MCF 10A (cell line): ENCODE data around the gene HNRNPDL. TPM values are rescaled to one million over a fixed set of nuclear protein-coding genes. Genes with fewer than 3 reads are reported as not detected.
A peak's percentile ranks its signal among the peaks of the same experiment; 100 is the strongest.
"Not testable (repeated sequence)": the region's sequence is repeated elsewhere in the genome, so short reads cannot be mapped to it uniquely, and the experiment has no call there.

Experiments used
- BruUV-seq: library from RNA; stranded (reverse); fragments of 400-500 nt; replicated peaks from 2 replicates; lab custom pipeline; 2021; lab: Mats Ljungman, UMichigan
- CTCF ChIA-PET: fragments of 300-600 bp; sonication (Branson Sonifier 250); formaldehyde crosslinking; extraction: SDS; loops from one replicate; lab custom pipeline; 2021; ENCODE audit warnings: antibody characterized with exemption, inconsistent platforms; lab: Yijun Ruan, JAX
- POLR2A ChIA-PET: fragments of 300-600, 350-650 bp; sonication (Branson Sonifier 250); formaldehyde crosslinking; extraction: SDS; loops from one replicate; lab custom pipeline; 2020; ENCODE audit warnings: antibody characterized with exemption, inconsistent platforms; lab: Yijun Ruan, JAX
- DNase-seq: peaks from one replicate; pipeline ENCODE4 v3.0.0-alpha.2; 2018; ENCODE audit not compliant: unreplicated experiment
- H3K27ac Mint-ChIP-seq: one replicate; pipeline ENCODE4 v1.8.0; 2022; ENCODE audit warnings: mild to moderate bottlenecking, low read depth, mixed read lengths; ENCODE audit not compliant: unreplicated experiment
- H3K27me3 Mint-ChIP-seq: one replicate; pipeline ENCODE4 v1.8.0; 2022; ENCODE audit warnings: mixed read lengths; ENCODE audit not compliant: insufficient read depth, unreplicated experiment
- H3K36me3 Mint-ChIP-seq: one replicate; pipeline ENCODE4 v1.8.0; 2022; ENCODE audit warnings: mild to moderate bottlenecking, moderate library complexity, mixed read lengths; ENCODE audit not compliant: insufficient read depth, unreplicated experiment
- H3K4me1 Mint-ChIP-seq: one replicate; pipeline ENCODE4 v1.8.0; 2022; ENCODE audit warnings: mixed read lengths; ENCODE audit not compliant: insufficient read depth, unreplicated experiment
- H3K4me3 Mint-ChIP-seq: one replicate; pipeline ENCODE4 v1.8.0; 2022; ENCODE audit warnings: mild to moderate bottlenecking, moderate library complexity, mixed read lengths; ENCODE audit not compliant: unreplicated experiment
- H3K9me3 Mint-ChIP-seq: one replicate; pipeline ENCODE4 v1.8.0; 2022; ENCODE audit warnings: mixed read lengths; ENCODE audit not compliant: unreplicated experiment
- CTCF ChIP-seq: fragments of 200-600 bp; IDR thresholded peaks from one replicate; pipeline ENCODE4 v1.8.0; 2022; ENCODE audit warnings: antibody characterized with exemption, mild to moderate bottlenecking; ENCODE audit not compliant: unreplicated experiment
- intact Hi-C: fragments of 100-400 bp; cut with micrococcal nuclease; formaldehyde crosslinking; loops from 2 replicates; pipeline ENCODE4 v1.14.1; 2022
- total RNA-seq: library from RNA; stranded (reverse); gene quantifications from 2 replicates; pipeline ENCODE4 v1.2.3, GENCODE V29; 2022

Gene HNRNPDL
- total RNA-seq, 1 experiment from 2014 or later, result 222 TPM

- no peak for TF ChIP-seq CTCF
- DNase-seq, result peak; percentile 36
- Mint-ChIP-seq H3K9me3 (no peaks in the 10 kb centered on the region), H3K36me3 (peaks cover 51% of the 10 kb centered on the region), H3K27me3 (no peaks in the 10 kb centered on the region), H3K27ac (peak overlapping the region; percentile 23), H3K4me3 (no peak overlapping the region), H3K4me1 (peaks cover 19% of the 10 kb centered on the region)
- BruUV-seq, result no TSS peak
- ChIA-PET POLR2A (interaction anchor here (0.9 to 4.6 kb wide), 10 partner anchors 12 to 49 kb away, joined by 3 to 45 read pairs (median 5); partner anchors contain the start of gene HNRNPD), CTCF (interaction anchor here (0.6 to 0.7 kb wide), 2 partner anchors 43 to 328 kb away, joined by 3 to 4 read pairs; no protein-coding TSS in a partner anchor)
- intact Hi-C loops, result no loop called here
Observed at GRCh38 chr4:82421796-82422560, 8.3 kb downstream of the HNRNPDL start.

GRCh38 chr4:82419451-82419850, 10.8 kb downstream of the HNRNPDL start:
- Mint-ChIP-seq H3K27ac (no peak overlapping the region), H3K4me3 (no peak overlapping the region), H3K9me3 (no peaks in the 10 kb centered on the region), H3K4me1 (peaks cover 7% of the 10 kb centered on the region), H3K27me3 (no peaks in the 10 kb centered on the region), H3K36me3 (peaks cover 25% of the 10 kb centered on the region)
- ChIA-PET POLR2A (interaction anchor here (0.6 to 2.9 kb wide), 7 partner anchors 9 to 542 kb away, joined by 3 to 24 read pairs (median 7); partner anchors contain the start of gene HNRNPD), CTCF (interaction anchor here (1.2 kb wide), 1 partner anchor 39 kb away, joined by 4 read pairs; no protein-coding TSS in a partner anchor)
- intact Hi-C loops, result no loop called here
- no peak for DNase-seq
- BruUV-seq, result no TSS peak
- no peak for TF ChIP-seq CTCF

- BruUV-seq, result no TSS peak
- H3K4me3 Mint-ChIP-seq, result no peak overlapping the region
- H3K27me3 Mint-ChIP-seq, result no peaks in the 10 kb centered on the region
- no peaks in the 10 kb centered on the region for H3K9me3 Mint-ChIP-seq
- POLR2A ChIA-PET, result interaction anchor here (3.7 kb wide), 1 partner anchor 13 kb away, joined by 18 read pairs; the partner anchor contains the start of gene HNRNPDL
- intact Hi-C loops, result no loop called here
- no peaks in the 10 kb centered on the region for H3K36me3 Mint-ChIP-seq
- CTCF ChIA-PET, result interaction anchor here (0.7 to 1.2 kb wide), 2 partner anchors 12 to 50 kb away, joined by 3 to 4 read pairs; no protein-coding TSS in a partner anchor
- no peak for TF ChIP-seq CTCF
- DNase-seq, result no peak
- no peaks in the 10 kb centered on the region for H3K4me1 Mint-ChIP-seq
- no peak overlapping the region for H3K27ac Mint-ChIP-seq
Observed at GRCh38 chr4:82415922-82416365, 14.3 kb downstream of the HNRNPDL start.

- POLR2A ChIA-PET, result interaction anchor here (0.6 to 3.7 kb wide), 4 partner anchors 14 to 41 kb away, joined by 3 to 18 read pairs (median 4); partner anchors contain the start of gene HNRNPDL
- BruUV-seq, H3K4me1 Mint-ChIP-seq, H3K27me3 Mint-ChIP-seq, H3K27ac Mint-ChIP-seq, intact Hi-C loops, H3K4me3 Mint-ChIP-seq, H3K36me3 Mint-ChIP-seq, DNase-seq, H3K9me3 Mint-ChIP-seq: not testable (repeated sequence)
- CTCF ChIA-PET, result interaction anchor here (0.6 to 1.2 kb wide), 3 partner anchors 13 to 14 kb away, joined by 3 to 5 read pairs (median 4); no protein-coding TSS in a partner anchor
Observed at GRCh38 chr4:82415061-82415460, 15.2 kb downstream of the HNRNPDL start.
